ENCODE results near the gene MITF. TPM values are rescaled to one million over a fixed set of nuclear protein-coding genes. Genes with fewer than 3 reads are reported as not detected.

MITF gene
- total RNA-seq, 1 donor from 2014 or later, result 5.8 TPM

DNA sequence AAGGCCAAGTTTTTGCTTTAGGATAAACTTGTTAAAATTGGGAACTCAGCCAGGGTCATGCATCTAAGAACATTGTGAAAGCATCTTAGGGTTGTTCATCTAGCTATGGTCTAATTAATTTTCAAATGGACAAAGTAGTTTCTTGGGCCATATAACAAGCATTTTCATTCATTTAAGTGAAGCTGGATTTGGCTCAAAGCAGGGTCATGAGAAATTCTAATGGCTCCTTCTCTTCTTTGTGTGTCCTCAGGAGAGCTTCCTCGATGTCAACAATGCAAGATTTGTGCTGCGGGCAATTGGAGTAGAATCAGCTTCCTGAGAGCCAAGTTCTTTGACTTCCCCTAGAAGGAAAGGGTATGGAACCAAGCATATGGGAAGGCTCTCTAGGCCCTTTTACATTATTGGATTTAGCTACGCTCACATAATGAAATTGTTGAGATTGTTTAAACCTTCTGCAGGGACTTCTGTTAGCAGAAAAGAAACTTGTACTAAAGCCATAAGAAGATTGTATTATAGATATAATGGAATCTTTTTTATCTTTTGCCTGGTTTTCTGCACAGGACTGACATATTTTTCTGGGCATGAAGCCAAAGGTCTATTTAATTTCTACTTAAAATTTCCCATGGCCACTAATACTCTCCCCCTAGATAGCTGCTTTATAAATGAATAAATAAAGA is 258.5 kb downstream of the MITF start:
- H3K4me1 Mint-ChIP-seq (ENCODE audit: unreplicated experiment), result peaks cover 32% of the 10 kb centered on the region
- no peaks in the 10 kb centered on the region for H3K9me3 Mint-ChIP-seq (ENCODE audit: unreplicated experiment)
- H3K4me3 Mint-ChIP-seq (ENCODE audit: unreplicated experiment), result no peak overlapping the region
- TF ChIP-seq, protein P1, sequence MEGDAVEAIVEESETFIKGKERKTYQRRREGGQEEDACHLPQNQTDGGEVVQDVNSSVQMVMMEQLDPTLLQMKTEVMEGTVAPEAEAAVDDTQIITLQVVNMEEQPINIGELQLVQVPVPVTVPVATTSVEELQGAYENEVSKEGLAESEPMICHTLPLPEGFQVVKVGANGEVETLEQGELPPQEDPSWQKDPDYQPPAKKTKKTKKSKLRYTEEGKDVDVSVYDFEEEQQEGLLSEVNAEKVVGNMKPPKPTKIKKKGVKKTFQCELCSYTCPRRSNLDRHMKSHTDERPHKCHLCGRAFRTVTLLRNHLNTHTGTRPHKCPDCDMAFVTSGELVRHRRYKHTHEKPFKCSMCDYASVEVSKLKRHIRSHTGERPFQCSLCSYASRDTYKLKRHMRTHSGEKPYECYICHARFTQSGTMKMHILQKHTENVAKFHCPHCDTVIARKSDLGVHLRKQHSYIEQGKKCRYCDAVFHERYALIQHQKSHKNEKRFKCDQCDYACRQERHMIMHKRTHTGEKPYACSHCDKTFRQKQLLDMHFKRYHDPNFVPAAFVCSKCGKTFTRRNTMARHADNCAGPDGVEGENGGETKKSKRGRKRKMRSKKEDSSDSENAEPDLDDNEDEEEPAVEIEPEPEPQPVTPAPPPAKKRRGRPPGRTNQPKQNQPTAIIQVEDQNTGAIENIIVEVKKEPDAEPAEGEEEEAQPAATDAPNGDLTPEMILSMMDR (IDR thresholded peaks at IDR 0.05), result no peak
- H3K27ac Mint-ChIP-seq (ENCODE audit: unreplicated experiment), result peak overlapping the region; percentile 32
- DNase-seq (ENCODE audit: extremely low spot score, unreplicated experiment), result no peak
- no peaks in the 10 kb centered on the region for H3K36me3 Mint-ChIP-seq (ENCODE audit: unreplicated experiment)
- peaks cover 4% of the 10 kb centered on the region for H3K27me3 Mint-ChIP-seq (ENCODE audit: unreplicated experiment)

DNA sequence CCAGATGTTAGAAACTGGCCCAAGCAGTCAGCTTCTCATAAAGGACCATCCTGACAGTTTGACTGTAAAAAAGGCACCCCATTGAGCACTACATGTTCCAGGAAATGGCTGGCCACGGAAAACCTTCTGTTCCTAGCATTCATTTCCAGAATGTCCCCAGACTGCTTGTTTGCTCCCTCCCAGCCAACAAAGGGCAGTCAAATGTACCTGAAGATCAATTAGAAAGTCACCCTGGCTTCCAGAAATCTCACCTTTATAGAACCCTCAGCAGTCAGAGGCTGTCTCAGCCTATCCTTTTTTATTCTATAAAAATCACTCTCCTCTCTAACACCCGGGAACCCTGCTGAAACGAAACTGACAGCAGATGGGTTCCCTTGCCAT is 259.5 kb downstream of the MITF start:
- no peak for DNase-seq (ENCODE audit: extremely low spot score, unreplicated experiment)
- Mint-ChIP-seq H3K4me1 (ENCODE audit: unreplicated experiment) (peaks cover 32% of the 10 kb centered on the region), H3K9me3 (ENCODE audit: unreplicated experiment) (no peaks in the 10 kb centered on the region), H3K27ac (ENCODE audit: unreplicated experiment) (peak overlapping the region; percentile 82), H3K36me3 (ENCODE audit: unreplicated experiment) (no peaks in the 10 kb centered on the region), H3K27me3 (ENCODE audit: unreplicated experiment) (no peaks in the 10 kb centered on the region), H3K4me3 (ENCODE audit: unreplicated experiment) (peak overlapping the region; percentile 50)
- TF ChIP-seq, protein P1 (IDR thresholded peaks at IDR 0.05), result no peak

- DNase-seq (ENCODE audit: extremely low spot score, unreplicated experiment), result no peak
- Mint-ChIP-seq H3K27ac (ENCODE audit: unreplicated experiment) (peak within 1 kb of the TSS; percentile 82), H3K4me1 (ENCODE audit: unreplicated experiment) (peaks cover 32% of the 10 kb centered on the region), H3K36me3 (ENCODE audit: unreplicated experiment) (no peaks in the 10 kb centered on the region), H3K4me3 (ENCODE audit: unreplicated experiment) (peak within 1 kb of the TSS; percentile 50), H3K27me3 (ENCODE audit: unreplicated experiment) (no peaks in the 10 kb centered on the region), H3K9me3 (ENCODE audit: unreplicated experiment) (no peaks in the 10 kb centered on the region)
- TF ChIP-seq, protein P1 (IDR thresholded peaks at IDR 0.05), result no peak
These were observed 260.1 kb downstream of the MITF start, which contains the start of gene SAMMSON for GRCh38 chr3:69999140-70000027. Gene SAMMSON, plus strand, starts transcription at chr3:69999733.

- no peaks in the 10 kb centered on the region for H3K27me3 Mint-ChIP-seq (ENCODE audit: unreplicated experiment)
- H3K4me3 Mint-ChIP-seq (ENCODE audit: unreplicated experiment), result no peak overlapping the region
- H3K36me3 Mint-ChIP-seq (ENCODE audit: unreplicated experiment), result no peaks in the 10 kb centered on the region
- DNase-seq (ENCODE audit: extremely low spot score, unreplicated experiment), result no peak
- TF ChIP-seq, protein P1 (IDR thresholded peaks at IDR 0.05), result no peak
- no peak overlapping the region for H3K27ac Mint-ChIP-seq (ENCODE audit: unreplicated experiment)
- no peaks in the 10 kb centered on the region for H3K9me3 Mint-ChIP-seq (ENCODE audit: unreplicated experiment)
- H3K4me1 Mint-ChIP-seq (ENCODE audit: unreplicated experiment), result peaks cover 32% of the 10 kb centered on the region
These were observed 260.8 kb downstream of the MITF start for GRCh38 chr3:70000028-70000410.

DNA sequence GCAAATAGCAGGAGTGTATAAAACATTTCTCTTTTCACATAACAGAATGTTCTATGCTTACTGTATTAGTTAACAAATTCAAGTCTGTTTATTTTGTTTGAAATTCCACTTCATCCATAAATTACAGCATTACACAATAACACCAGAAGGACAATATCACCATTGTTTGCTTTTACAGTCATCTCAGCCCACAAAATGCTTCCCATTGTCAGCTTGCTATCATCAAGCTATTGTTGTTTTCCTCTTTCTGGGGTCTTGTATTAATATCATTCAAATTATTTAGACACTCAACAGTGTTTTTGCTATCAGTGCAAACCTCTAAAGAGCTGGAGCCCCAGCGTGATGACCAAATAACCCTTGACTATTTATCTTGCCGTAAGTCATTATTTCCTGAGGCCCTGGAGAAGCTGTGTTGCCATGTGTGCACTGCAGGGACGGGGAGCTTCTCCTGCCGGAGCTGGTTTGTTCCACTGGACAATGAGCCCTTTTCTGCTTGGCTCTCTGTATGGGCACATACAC is 261.4 kb downstream of the MITF start:
- Mint-ChIP-seq H3K27ac (ENCODE audit: unreplicated experiment) (no peak overlapping the region), H3K9me3 (ENCODE audit: unreplicated experiment) (no peaks in the 10 kb centered on the region), H3K36me3 (ENCODE audit: unreplicated experiment) (no peaks in the 10 kb centered on the region), H3K4me1 (ENCODE audit: unreplicated experiment) (peaks cover 32% of the 10 kb centered on the region), H3K4me3 (ENCODE audit: unreplicated experiment) (no peak overlapping the region), H3K27me3 (ENCODE audit: unreplicated experiment) (no peaks in the 10 kb centered on the region)
- no peak for DNase-seq (ENCODE audit: extremely low spot score, unreplicated experiment)
- TF ChIP-seq, protein P1 (IDR thresholded peaks at IDR 0.05), result no peak

All from osteocyte (in vitro differentiated cells).